Stimulated activated CD4-positive, alpha-beta T cell treated with anti-CD3 and anti-CD28 coated beads, Interleukin-4, amount 100 ng/mL, for 48 hours (primary cell): ENCODE data around the gene TNS3.
"Not testable (repeated sequence)": the region's sequence is repeated elsewhere in the genome, so short reads cannot be mapped to it uniquely, and the experiment has no call there.

Source experiments
- DNase-seq, 2 donors: peaks; one replicate each; pipeline ENCODE4 v3.0.0-alpha.2; 2020; ENCODE audit warnings: low read depth in 2 of 2

Gene TNS3

GRCh38 chr7:47561715-47562446, 20.0 kb downstream of the TNS3 start:
- DNase-seq: no peak

GRCh38 chr7:47559306-47560220, 22.3 kb downstream of the TNS3 start:
- no peak for DNase-seq

- no peak for DNase-seq
Observed at GRCh38 chr7:47557694-47558670, 23.9 kb downstream of the TNS3 start.

- no peak for DNase-seq
Observed at GRCh38 chr7:47557317-47557693, 24.6 kb downstream of the TNS3 start.

- DNase-seq: no peak
Observed at GRCh38 chr7:47556511-47557180, 25.3 kb downstream of the TNS3 start.

- no peak for DNase-seq
Observed at GRCh38 chr7:47553309-47553708, 28.6 kb downstream of the TNS3 start.

- DNase-seq: no peak
Observed at GRCh38 chr7:47552621-47553020, 29.3 kb downstream of the TNS3 start.

GRCh38 chr7:47551668-47552440, 30.1 kb downstream of the TNS3 start:
- no peak for DNase-seq

GRCh38 chr7:47550788-47551470, 31.0 kb downstream of the TNS3 start:
- no peak for DNase-seq

- no peak for DNase-seq
Observed at GRCh38 chr7:47549916-47550315, 32.0 kb downstream of the TNS3 start.

- DNase-seq: no peak
Observed at GRCh38 chr7:47549397-47549796, 32.5 kb downstream of the TNS3 start.

- DNase-seq: no peak
Observed at GRCh38 chr7:47548546-47548945, 33.4 kb downstream of the TNS3 start.

- DNase-seq: no peak
Observed at GRCh38 chr7:47546733-47547494, 35.0 kb downstream of the TNS3 start.

GRCh38 chr7:47546171-47546570, 35.7 kb downstream of the TNS3 start:
- no peak for DNase-seq

GRCh38 chr7:47544416-47544815, 37.5 kb downstream of the TNS3 start:
- DNase-seq: no peak

GRCh38 chr7:47543714-47544113, 38.2 kb downstream of the TNS3 start:
- DNase-seq: no peak

GRCh38 chr7:47543056-47543455, 38.9 kb downstream of the TNS3 start:
- no peak for DNase-seq

GRCh38 chr7:47542051-47542450, 39.9 kb downstream of the TNS3 start:
- no peak for DNase-seq

- DNase-seq: not testable (repeated sequence)
Observed at GRCh38 chr7:47541485-47541884, 40.4 kb downstream of the TNS3 start.
